ENCODE measurements around the gene CSRNP2.
"Not testable (repeated sequence)": the region's sequence is repeated elsewhere in the genome, so short reads cannot be mapped to it uniquely, and the experiment has no call there.

CSRNP2 gene

GRCh38 chr12:51108136-51108535 is 24.7 kb upstream of the CSRNP2 start:
- Histone ChIP-seq H3K4me3 (ENCODE audit: low read length) (no peak overlapping the region), H3K27me3 (ENCODE audit: control insufficient read depth, insufficient read depth, low read length) (no peaks in the 10 kb centered on the region), H3K36me3 (ENCODE audit: insufficient read depth, low read length) (peaks cover 51% of the 10 kb centered on the region)

GRCh38 chr12:51103977-51104376 is 20.6 kb upstream of the CSRNP2 start:
- no peaks in the 10 kb centered on the region for H3K27me3 ChIP-seq (ENCODE audit: control insufficient read depth, insufficient read depth, low read length)
- no peak overlapping the region for H3K9ac ChIP-seq (ENCODE audit: low read depth, low read length)
- no peak overlapping the region for H3K4me2 ChIP-seq (ENCODE audit: low read length)
- no peaks in the 10 kb centered on the region for H3K9me3 ChIP-seq (replicated peaks; ENCODE audit: low read length)
- H3K36me3 ChIP-seq (ENCODE audit: insufficient read depth, low read length): peaks cover 46% of the 10 kb centered on the region
- H3K4me1 ChIP-seq (ENCODE audit: control insufficient read depth, insufficient read depth, low read length): no peaks in the 10 kb centered on the region
- no peak overlapping the region for H3K4me3 ChIP-seq (ENCODE audit: low read length)

More at GRCh38 chr12:51108136-51108535, 24.7 kb upstream of the CSRNP2 start:
- no peak overlapping the region for H3K4me2 ChIP-seq (ENCODE audit: low read length)
- no peak overlapping the region for H3K9ac ChIP-seq (ENCODE audit: low read depth, low read length)
- H3K9me3 ChIP-seq (replicated peaks; ENCODE audit: low read length): no peaks in the 10 kb centered on the region
- no peaks in the 10 kb centered on the region for H3K4me1 ChIP-seq (ENCODE audit: control insufficient read depth, insufficient read depth, low read length)

GRCh38 chr12:51098611-51099010 is 15.2 kb upstream of the CSRNP2 start:
- H3K36me3 ChIP-seq (ENCODE audit: insufficient read depth, low read length): peaks cover 46% of the 10 kb centered on the region

GRCh38 chr12:51090705-51091229 is 7.4 kb upstream of the CSRNP2 start:
- Histone ChIP-seq H3K9me3 (replicated peaks; ENCODE audit: low read length) (no peaks in the 10 kb centered on the region), H3K4me3 (ENCODE audit: low read length) (no peak overlapping the region), H3K4me1 (ENCODE audit: control insufficient read depth, insufficient read depth, low read length) (no peaks in the 10 kb centered on the region), H3K27me3 (ENCODE audit: control insufficient read depth, insufficient read depth, low read length) (no peaks in the 10 kb centered on the region), H3K36me3 (ENCODE audit: insufficient read depth, low read length) (peaks cover 20% of the 10 kb centered on the region), H3K4me2 (ENCODE audit: low read length) (no peak overlapping the region), H3K9ac (ENCODE audit: low read depth, low read length) (no peak overlapping the region)

More at GRCh38 chr12:51098611-51099010, 15.2 kb upstream of the CSRNP2 start:
- Histone ChIP-seq H3K4me1 (ENCODE audit: control insufficient read depth, insufficient read depth, low read length) (no peaks in the 10 kb centered on the region), H3K9me3 (replicated peaks; ENCODE audit: low read length) (no peaks in the 10 kb centered on the region), H3K4me2 (ENCODE audit: low read length) (no peak overlapping the region), H3K9ac (ENCODE audit: low read depth, low read length) (no peak overlapping the region), H3K27me3 (ENCODE audit: control insufficient read depth, insufficient read depth, low read length) (no peaks in the 10 kb centered on the region), H3K4me3 (ENCODE audit: low read length) (no peak overlapping the region)

- Histone ChIP-seq H3K36me3 (ENCODE audit: insufficient read depth, low read length) (peaks cover 15% of the 10 kb centered on the region), H3K4me1 (ENCODE audit: control insufficient read depth, insufficient read depth, low read length) (no peaks in the 10 kb centered on the region), H3K4me2 (ENCODE audit: low read length) (no peak overlapping the region), H3K9me3 (replicated peaks; ENCODE audit: low read length) (no peaks in the 10 kb centered on the region), H3K4me3 (ENCODE audit: low read length) (no peak overlapping the region), H3K9ac (ENCODE audit: low read depth, low read length) (no peak overlapping the region), H3K27me3 (ENCODE audit: control insufficient read depth, insufficient read depth, low read length) (no peaks in the 10 kb centered on the region)
Measured at GRCh38 chr12:51087818-51088217, 4.4 kb upstream of the CSRNP2 start.

GRCh38 chr12:51086933-51087332 is 3.5 kb upstream of the CSRNP2 start:
- Histone ChIP-seq H3K36me3 (ENCODE audit: insufficient read depth, low read length) (peaks cover 12% of the 10 kb centered on the region), H3K9ac (ENCODE audit: low read depth, low read length) (no peak overlapping the region), H3K4me3 (ENCODE audit: low read length) (no peak overlapping the region), H3K4me1 (ENCODE audit: control insufficient read depth, insufficient read depth, low read length) (peaks cover 2% of the 10 kb centered on the region), H3K4me2 (ENCODE audit: low read length) (no peak overlapping the region), H3K27me3 (ENCODE audit: control insufficient read depth, insufficient read depth, low read length) (no peaks in the 10 kb centered on the region), H3K9me3 (replicated peaks; ENCODE audit: low read length) (no peaks in the 10 kb centered on the region)

- peaks cover 6% of the 10 kb centered on the region for H3K36me3 ChIP-seq (ENCODE audit: insufficient read depth, low read length)
Measured at GRCh38 chr12:51085757-51086156, 2.4 kb upstream of the CSRNP2 start.

GRCh38 chr12:51082561-51083125 is 753 bp downstream of the CSRNP2 start:
- Histone ChIP-seq H3K9ac (ENCODE audit: low read depth, low read length) (peak overlapping the region; percentile 94), H3K4me3 (ENCODE audit: low read length) (peak overlapping the region; percentile 79), H3K36me3 (ENCODE audit: insufficient read depth, low read length) (peaks cover 2% of the 10 kb centered on the region), H3K4me2 (ENCODE audit: low read length) (peak overlapping the region; percentile 90), H3K4me1 (ENCODE audit: control insufficient read depth, insufficient read depth, low read length) (peaks cover 20% of the 10 kb centered on the region), H3K27me3 (ENCODE audit: control insufficient read depth, insufficient read depth, low read length) (no peaks in the 10 kb centered on the region), H3K9me3 (replicated peaks; ENCODE audit: low read length) (no peaks in the 10 kb centered on the region)

More at GRCh38 chr12:51085757-51086156, 2.4 kb upstream of the CSRNP2 start:
- no peak overlapping the region for H3K4me2 ChIP-seq (ENCODE audit: low read length)
- peaks cover 9% of the 10 kb centered on the region for H3K4me1 ChIP-seq (ENCODE audit: control insufficient read depth, insufficient read depth, low read length)
- H3K27me3 ChIP-seq (ENCODE audit: control insufficient read depth, insufficient read depth, low read length): no peaks in the 10 kb centered on the region
- H3K9ac ChIP-seq (ENCODE audit: low read depth, low read length): no peak overlapping the region
- H3K9me3 ChIP-seq (replicated peaks; ENCODE audit: low read length): no peaks in the 10 kb centered on the region
- H3K4me3 ChIP-seq (ENCODE audit: low read length): no peak overlapping the region

GRCh38 chr12:51081421-51081820 is 2.0 kb downstream of the CSRNP2 start:
- Histone ChIP-seq H3K27me3 (ENCODE audit: control insufficient read depth, insufficient read depth, low read length) (no peaks in the 10 kb centered on the region), H3K9ac (ENCODE audit: low read depth, low read length) (no peak overlapping the region), H3K4me1 (ENCODE audit: control insufficient read depth, insufficient read depth, low read length) (peaks cover 25% of the 10 kb centered on the region), H3K4me3 (ENCODE audit: low read length) (no peak overlapping the region), H3K9me3 (replicated peaks; ENCODE audit: low read length) (no peaks in the 10 kb centered on the region), H3K4me2 (ENCODE audit: low read length) (peak overlapping the region; percentile 90), H3K36me3 (ENCODE audit: insufficient read depth, low read length) (peaks cover 5% of the 10 kb centered on the region)

GRCh38 chr12:51080136-51080535 is 3.3 kb downstream of the CSRNP2 start:
- Histone ChIP-seq H3K36me3 (ENCODE audit: insufficient read depth, low read length) (peaks cover 5% of the 10 kb centered on the region), H3K9me3 (replicated peaks; ENCODE audit: low read length) (no peaks in the 10 kb centered on the region), H3K27me3 (ENCODE audit: control insufficient read depth, insufficient read depth, low read length) (no peaks in the 10 kb centered on the region), H3K9ac (ENCODE audit: low read depth, low read length) (no peak overlapping the region), H3K4me1 (ENCODE audit: control insufficient read depth, insufficient read depth, low read length) (peaks cover 34% of the 10 kb centered on the region), H3K4me2 (ENCODE audit: low read length) (peak overlapping the region; percentile 4), H3K4me3 (ENCODE audit: low read length) (no peak overlapping the region)

GRCh38 chr12:51078866-51079265 is 4.5 kb downstream of the CSRNP2 start:
- not testable (repeated sequence) for H3K9ac ChIP-seq (ENCODE audit: low read depth, low read length); H3K4me2 ChIP-seq (ENCODE audit: low read length); H3K27me3 ChIP-seq (ENCODE audit: control insufficient read depth, insufficient read depth, low read length); H3K4me3 ChIP-seq (ENCODE audit: low read length); H3K36me3 ChIP-seq (ENCODE audit: insufficient read depth, low read length); H3K9me3 ChIP-seq (replicated peaks; ENCODE audit: low read length)
- H3K4me1 ChIP-seq (ENCODE audit: control insufficient read depth, insufficient read depth, low read length): peaks cover 34% of the 10 kb centered on the region

GRCh38 chr12:51078346-51078745 is 5.0 kb downstream of the CSRNP2 start:
- H3K4me1 ChIP-seq (ENCODE audit: control insufficient read depth, insufficient read depth, low read length): peaks cover 34% of the 10 kb centered on the region
- H3K27me3 ChIP-seq (ENCODE audit: control insufficient read depth, insufficient read depth, low read length); H3K9ac ChIP-seq (ENCODE audit: low read depth, low read length); H3K4me3 ChIP-seq (ENCODE audit: low read length); H3K4me2 ChIP-seq (ENCODE audit: low read length); H3K9me3 ChIP-seq (replicated peaks; ENCODE audit: low read length): not testable (repeated sequence)
- peaks cover 11% of the 10 kb centered on the region for H3K36me3 ChIP-seq (ENCODE audit: insufficient read depth, low read length)

Measured in skeletal muscle satellite cell (primary cell).